Measurements from ENCODE around the gene MYO10. TPM values are rescaled to one million over a fixed set of nuclear protein-coding genes. Genes with fewer than 3 reads are reported as not detected.

Gene MYO10
- 43.9 and 73.8 TPM in 2 replicates for total RNA-seq (ENCODE audit: low replicate concordance)

GRCh38 chr5:16936150-16936988 is at the start of gene MYO10:
TSS of gene MYO10 (minus strand) at chr5:16936288. CDS start at chr5:16935808, 480 bp downstream.

GRCh38 chr5:16616536-16617273 is 319.4 kb downstream of the MYO10 start, which contains the start of gene RETREG1:
TSS of gene RETREG1 (minus strand) at chr5:16616997. CDS start at chr5:16616971, 26 bp downstream.

Measured in smooth muscle cell of the coronary artery (primary cell).